ENCODE measurements around the gene CHCHD3. TPM values are rescaled to one million over a fixed set of nuclear protein-coding genes. Genes with fewer than 3 reads are reported as not detected.
"Not testable (repeated sequence)": the region's sequence is repeated elsewhere in the genome, so short reads cannot be mapped to it uniquely, and the experiment has no call there.

The CHCHD3 gene
- total RNA-seq, 5 donors from 2014 or later (not counting 1 experiment from before 2014, with no cell fraction given), result 25.6 to 33.7 (median 30.3) TPM

DNA sequence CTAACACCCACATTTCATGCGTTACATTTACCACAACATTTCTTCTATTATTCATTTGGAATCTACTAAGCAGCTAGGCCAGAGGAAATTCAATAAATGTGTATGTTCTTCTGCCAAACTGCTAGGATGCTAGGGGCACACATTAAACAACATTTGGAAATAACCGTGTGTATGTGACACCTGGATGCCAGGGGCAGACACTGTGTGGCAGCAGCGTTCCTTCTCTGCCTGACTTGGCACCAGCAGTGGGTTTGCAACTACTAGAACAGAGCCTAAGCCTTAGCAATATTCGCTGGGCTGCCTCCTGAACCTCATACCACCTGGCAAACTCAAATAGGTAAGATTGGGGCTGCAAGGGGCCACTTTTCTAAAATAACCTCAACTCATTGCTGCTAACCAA is 182.1 kb downstream of the CHCHD3 start:
- no peak for DNase-seq
- no peaks in the 10 kb centered on the region for H3K27me3 ChIP-seq (replicated peaks in 1 of 2; ENCODE audit: control insufficient read depth in 2 of 2, extremely low read depth in 1 of 2, insufficient read depth in 2 of 2, low read length in 1 of 2)
- Mint-ChIP-seq H3K27me3 (no peaks in the 10 kb centered on the region), H3K36me3 (peaks cover 67% of the 10 kb centered on the region), H3K4me1 (peaks cover 0 to 5% (median 0%) of the 10 kb centered on the region in 3 donors), H3K27ac (no peak overlapping the region), H3K9me3 (no peaks in the 10 kb centered on the region), H3K4me3 (no peak overlapping the region)
- H3K4me3 ChIP-seq (ENCODE audit: control insufficient read depth in 1 of 2, extremely low read depth in 1 of 2, low read length in 1 of 2), result no peak overlapping the region
- H3K36me3 ChIP-seq (ENCODE audit: control insufficient read depth in 2 of 2, extremely low read depth in 1 of 2, insufficient read depth in 1 of 2, low read length in 1 of 2), result peaks cover 0 to 4% of the 10 kb centered on the region in 2 donors
- no peak for ATAC-seq (replicated peaks in 1 of 4)
- WGBS (ENCODE audit: insufficient coverage), result 100% methylated on average over 1 of the region's 4 CpGs
- H3K27ac ChIP-seq (ENCODE audit: low read length), result no peak overlapping the region
- no peaks in the 10 kb centered on the region for H3K9me3 ChIP-seq
- ChIA-PET POLR2A (no interaction called here), CTCF (no interaction called here)
- H3K4me1 ChIP-seq (ENCODE audit: control insufficient read depth in 1 of 2, extremely low read depth in 1 of 2, insufficient read depth in 2 of 2, low read length in 2 of 2), result no peaks in the 10 kb centered on the region

DNA sequence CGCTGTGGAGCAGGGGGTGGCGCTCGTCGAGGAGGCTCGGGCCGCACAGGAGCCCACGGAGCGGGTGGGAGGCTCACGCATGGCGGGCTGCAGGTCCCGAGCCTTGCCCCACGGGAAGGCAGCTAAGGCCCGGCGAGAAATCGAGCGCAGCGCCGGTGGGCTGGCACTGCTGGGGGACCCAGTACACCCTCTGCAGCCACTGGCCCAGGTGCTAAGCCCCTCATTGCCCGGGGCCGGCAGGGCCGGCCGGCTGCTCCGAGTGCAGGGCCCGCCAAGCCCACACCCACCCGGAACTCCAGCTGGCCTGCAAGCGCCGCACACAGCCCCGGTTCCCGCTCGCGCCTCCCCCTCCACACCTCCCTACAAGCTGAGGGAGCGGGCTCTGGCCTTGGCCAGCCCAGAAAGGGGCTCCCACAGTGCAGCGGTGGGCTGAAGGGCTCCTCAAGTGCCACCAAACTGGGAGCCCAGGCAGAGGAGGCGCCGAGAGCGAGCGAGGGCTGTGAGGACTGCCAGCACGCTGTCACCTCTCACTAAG is 183.2 kb downstream of the CHCHD3 start:
- H3K4me3 Mint-ChIP-seq; ATAC-seq (replicated peaks in 1 of 4); H3K4me1 Mint-ChIP-seq; H3K27ac Mint-ChIP-seq; H3K9me3 Mint-ChIP-seq; H3K27me3 Mint-ChIP-seq; H3K27me3 ChIP-seq (replicated peaks in 1 of 2; ENCODE audit: control insufficient read depth in 2 of 2, extremely low read depth in 1 of 2, insufficient read depth in 2 of 2, low read length in 1 of 2); H3K4me3 ChIP-seq (ENCODE audit: control insufficient read depth in 1 of 2, extremely low read depth in 1 of 2, low read length in 1 of 2); CTCF ChIA-PET; H3K36me3 ChIP-seq (ENCODE audit: control insufficient read depth in 2 of 2, extremely low read depth in 1 of 2, insufficient read depth in 1 of 2, low read length in 1 of 2); H3K4me1 ChIP-seq (ENCODE audit: control insufficient read depth in 1 of 2, extremely low read depth in 1 of 2, insufficient read depth in 2 of 2, low read length in 2 of 2); H3K9me3 ChIP-seq; POLR2A ChIA-PET; DNase-seq; H3K27ac ChIP-seq (ENCODE audit: low read length): not testable (repeated sequence)
- 94% methylated on average over 18 of the region's 38 CpGs for WGBS (ENCODE audit: insufficient coverage)
- H3K36me3 Mint-ChIP-seq, result peaks cover 67% of the 10 kb centered on the region

DNA sequence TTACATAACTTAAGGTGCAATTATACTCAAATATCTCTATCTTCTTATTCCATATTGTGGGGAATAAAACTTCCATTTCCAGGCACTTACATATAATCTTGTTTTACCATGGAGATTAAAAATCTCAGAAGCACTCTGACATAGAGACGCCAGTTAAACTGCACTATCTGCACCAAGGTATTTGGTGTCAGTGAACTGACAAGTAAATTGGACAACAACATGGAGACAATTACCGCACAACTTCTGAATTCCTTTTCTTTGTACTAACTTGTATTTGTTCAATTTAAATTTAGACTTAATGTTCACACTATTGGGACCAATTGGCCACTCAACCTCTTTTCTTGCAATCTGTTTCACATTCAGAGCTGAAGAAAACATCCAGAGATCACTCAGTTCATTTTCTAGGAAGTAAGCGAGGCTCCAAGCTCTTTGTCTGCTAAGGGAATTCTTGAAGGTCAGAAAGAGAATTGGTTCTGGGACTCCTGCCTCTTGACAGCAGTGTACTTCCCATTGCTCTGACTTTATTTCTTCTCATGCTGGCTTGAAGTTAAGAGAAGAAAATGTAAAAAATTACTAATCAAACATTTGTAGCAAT is 184.7 kb downstream of the CHCHD3 start:
- CTCF ChIA-PET, result interaction anchor here in 1 of 2 donors (0.5 kb wide), 1 partner anchor 9 kb away, joined by 5 read pairs; no protein-coding TSS in a partner anchor
- H3K36me3 Mint-ChIP-seq, result peaks cover 64% of the 10 kb centered on the region
- no peak for DNase-seq
- H3K27me3 Mint-ChIP-seq, result no peaks in the 10 kb centered on the region
- no peak overlapping the region for H3K27ac Mint-ChIP-seq
- H3K4me3 Mint-ChIP-seq, result no peak overlapping the region
- no peak overlapping the region for H3K4me3 ChIP-seq (ENCODE audit: control insufficient read depth in 1 of 2, extremely low read depth in 1 of 2, low read length in 1 of 2)
- H3K27ac ChIP-seq (ENCODE audit: low read length), result no peak overlapping the region
- WGBS (ENCODE audit: insufficient coverage), result no CpG with 5 or more reads among the region's 3 CpGs
- H3K4me1 ChIP-seq (ENCODE audit: control insufficient read depth in 1 of 2, extremely low read depth in 1 of 2, insufficient read depth in 2 of 2, low read length in 2 of 2), result no peaks in the 10 kb centered on the region
- peaks cover 0 to 5% (median 0%) of the 10 kb centered on the region in 3 donors for H3K4me1 Mint-ChIP-seq
- POLR2A ChIA-PET, result no interaction called here
- H3K9me3 ChIP-seq, result no peaks in the 10 kb centered on the region
- ATAC-seq (replicated peaks in 1 of 4), result no peak
- no peaks in the 10 kb centered on the region for H3K27me3 ChIP-seq (replicated peaks in 1 of 2; ENCODE audit: control insufficient read depth in 2 of 2, extremely low read depth in 1 of 2, insufficient read depth in 2 of 2, low read length in 1 of 2)
- no peaks in the 10 kb centered on the region for H3K9me3 Mint-ChIP-seq
- peaks cover 0 to 4% of the 10 kb centered on the region in 2 donors for H3K36me3 ChIP-seq (ENCODE audit: control insufficient read depth in 2 of 2, extremely low read depth in 1 of 2, insufficient read depth in 1 of 2, low read length in 1 of 2)

GRCh38 chr7:132895231-132895630 is 186.7 kb downstream of the CHCHD3 start:
- no peaks in the 10 kb centered on the region for H3K9me3 ChIP-seq
- Mint-ChIP-seq H3K4me1 (peaks cover 0 to 5% (median 0%) of the 10 kb centered on the region in 3 donors), H3K36me3 (peaks cover 61% of the 10 kb centered on the region), H3K27ac (no peak overlapping the region), H3K27me3 (no peaks in the 10 kb centered on the region), H3K9me3 (no peaks in the 10 kb centered on the region), H3K4me3 (no peak overlapping the region)
- H3K36me3 ChIP-seq (ENCODE audit: control insufficient read depth in 2 of 2, extremely low read depth in 1 of 2, insufficient read depth in 1 of 2, low read length in 1 of 2), result no peaks in the 10 kb centered on the region
- ChIA-PET POLR2A (interaction anchor here in 1 of 2 donors (0.6 kb wide), 1 partner anchor 766 kb away, joined by 4 read pairs; no protein-coding TSS in a partner anchor), CTCF (no interaction called here)
- WGBS (ENCODE audit: insufficient coverage), result 100% methylated on average over 2 of the region's 6 CpGs
- no peak overlapping the region for H3K4me3 ChIP-seq (ENCODE audit: control insufficient read depth in 1 of 2, extremely low read depth in 1 of 2, low read length in 1 of 2)
- H3K4me1 ChIP-seq (ENCODE audit: control insufficient read depth in 1 of 2, extremely low read depth in 1 of 2, insufficient read depth in 2 of 2, low read length in 2 of 2), result no peaks in the 10 kb centered on the region
- H3K27me3 ChIP-seq (replicated peaks in 1 of 2; ENCODE audit: control insufficient read depth in 2 of 2, extremely low read depth in 1 of 2, insufficient read depth in 2 of 2, low read length in 1 of 2), result no peaks in the 10 kb centered on the region
- no peak overlapping the region for H3K27ac ChIP-seq (ENCODE audit: low read length)
- DNase-seq, result no peak
- no peak for ATAC-seq (replicated peaks in 1 of 4)

GRCh38 chr7:132893560-132893959 is 188.3 kb downstream of the CHCHD3 start:
- no peaks in the 10 kb centered on the region for H3K27me3 ChIP-seq (replicated peaks in 1 of 2; ENCODE audit: control insufficient read depth in 2 of 2, extremely low read depth in 1 of 2, insufficient read depth in 2 of 2, low read length in 1 of 2)
- Mint-ChIP-seq H3K36me3 (peaks cover 52% of the 10 kb centered on the region), H3K9me3 (no peaks in the 10 kb centered on the region), H3K27ac (no peak overlapping the region), H3K27me3 (no peaks in the 10 kb centered on the region), H3K4me1 (peaks cover 0 to 9% (median 0%) of the 10 kb centered on the region in 3 donors), H3K4me3 (no peak overlapping the region)
- no peaks in the 10 kb centered on the region for H3K9me3 ChIP-seq
- H3K4me1 ChIP-seq (ENCODE audit: control insufficient read depth in 1 of 2, extremely low read depth in 1 of 2, insufficient read depth in 2 of 2, low read length in 2 of 2), result no peaks in the 10 kb centered on the region
- no peak for DNase-seq
- H3K4me3 ChIP-seq (ENCODE audit: control insufficient read depth in 1 of 2, extremely low read depth in 1 of 2, low read length in 1 of 2), result no peak overlapping the region
- CTCF ChIA-PET, result no interaction called here
- no peaks in the 10 kb centered on the region for H3K36me3 ChIP-seq (ENCODE audit: control insufficient read depth in 2 of 2, extremely low read depth in 1 of 2, insufficient read depth in 1 of 2, low read length in 1 of 2)
- H3K27ac ChIP-seq (ENCODE audit: low read length), result no peak overlapping the region
- no peak for ATAC-seq (replicated peaks in 1 of 4)
- WGBS (ENCODE audit: insufficient coverage), result no CpG with 5 or more reads among the region's 4 CpGs
- POLR2A ChIA-PET, result no interaction called here

DNA sequence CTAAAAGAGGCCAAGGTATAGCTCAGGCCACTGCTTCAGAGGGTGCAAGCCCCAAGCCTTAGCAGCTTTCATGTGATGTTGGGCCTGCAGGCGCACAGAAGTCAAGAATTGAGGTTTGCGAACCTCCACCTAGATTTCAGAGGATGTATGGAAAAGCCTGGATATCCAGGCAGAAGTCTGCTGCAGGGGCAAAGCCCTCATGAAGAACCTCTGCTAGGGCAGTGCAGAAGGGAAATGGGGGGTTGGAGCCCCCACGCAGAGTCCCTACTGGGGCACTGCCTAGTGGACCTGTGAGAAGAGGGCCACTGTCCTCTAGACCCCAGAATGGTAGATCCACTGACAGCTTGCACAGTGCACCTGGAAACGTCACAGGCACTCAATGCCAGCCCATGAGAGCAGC is 189.1 kb downstream of the CHCHD3 start:
- CTCF ChIA-PET; H3K4me1 ChIP-seq (ENCODE audit: control insufficient read depth in 1 of 2, extremely low read depth in 1 of 2, insufficient read depth in 2 of 2, low read length in 2 of 2); H3K36me3 ChIP-seq (ENCODE audit: control insufficient read depth in 2 of 2, extremely low read depth in 1 of 2, insufficient read depth in 1 of 2, low read length in 1 of 2); H3K4me3 Mint-ChIP-seq; H3K9me3 ChIP-seq; POLR2A ChIA-PET; H3K9me3 Mint-ChIP-seq; DNase-seq; ATAC-seq (replicated peaks in 1 of 4); H3K4me1 Mint-ChIP-seq; H3K27ac ChIP-seq (ENCODE audit: low read length); H3K27me3 ChIP-seq (replicated peaks in 1 of 2; ENCODE audit: control insufficient read depth in 2 of 2, extremely low read depth in 1 of 2, insufficient read depth in 2 of 2, low read length in 1 of 2); H3K27ac Mint-ChIP-seq; H3K4me3 ChIP-seq (ENCODE audit: control insufficient read depth in 1 of 2, extremely low read depth in 1 of 2, low read length in 1 of 2); H3K27me3 Mint-ChIP-seq: not testable (repeated sequence)
- 100% methylated on average over 4 of the region's 4 CpGs for WGBS (ENCODE audit: insufficient coverage)
- H3K36me3 Mint-ChIP-seq, result peaks cover 50% of the 10 kb centered on the region

Data from T-cell (primary cell).